ENCODE measurements around the gene HGFAC.

The HGFAC gene

GRCh38 chr4:3461515-3462291 is 19.9 kb downstream of the HGFAC start:
- TF ChIP-seq, protein P1, sequence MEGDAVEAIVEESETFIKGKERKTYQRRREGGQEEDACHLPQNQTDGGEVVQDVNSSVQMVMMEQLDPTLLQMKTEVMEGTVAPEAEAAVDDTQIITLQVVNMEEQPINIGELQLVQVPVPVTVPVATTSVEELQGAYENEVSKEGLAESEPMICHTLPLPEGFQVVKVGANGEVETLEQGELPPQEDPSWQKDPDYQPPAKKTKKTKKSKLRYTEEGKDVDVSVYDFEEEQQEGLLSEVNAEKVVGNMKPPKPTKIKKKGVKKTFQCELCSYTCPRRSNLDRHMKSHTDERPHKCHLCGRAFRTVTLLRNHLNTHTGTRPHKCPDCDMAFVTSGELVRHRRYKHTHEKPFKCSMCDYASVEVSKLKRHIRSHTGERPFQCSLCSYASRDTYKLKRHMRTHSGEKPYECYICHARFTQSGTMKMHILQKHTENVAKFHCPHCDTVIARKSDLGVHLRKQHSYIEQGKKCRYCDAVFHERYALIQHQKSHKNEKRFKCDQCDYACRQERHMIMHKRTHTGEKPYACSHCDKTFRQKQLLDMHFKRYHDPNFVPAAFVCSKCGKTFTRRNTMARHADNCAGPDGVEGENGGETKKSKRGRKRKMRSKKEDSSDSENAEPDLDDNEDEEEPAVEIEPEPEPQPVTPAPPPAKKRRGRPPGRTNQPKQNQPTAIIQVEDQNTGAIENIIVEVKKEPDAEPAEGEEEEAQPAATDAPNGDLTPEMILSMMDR (IDR thresholded peaks at IDR 0.05; ENCODE audit: insufficient read depth, low read length, poor library complexity, severe bottlenecking) = no peak
- Histone ChIP-seq H3K4me3 (replicated peaks; ENCODE audit: low read depth, low read length) (no peak overlapping the region), H3K27me3 (replicated peaks; ENCODE audit: control insufficient read depth, insufficient read depth, low read length) (no peaks in the 10 kb centered on the region; the same call in none of the 2 replicates), H3K36me3 (ENCODE audit: control insufficient read depth, insufficient read depth, low read length) (no peaks in the 10 kb centered on the region)
- no peak for DNase-seq (ENCODE audit: extremely low read depth, insufficient read length)

GRCh38 chr4:3462321-3462789 is 20.6 kb downstream of the HGFAC start:
- no peak for DNase-seq (ENCODE audit: extremely low read depth, insufficient read length)
- TF ChIP-seq, protein P1 (IDR thresholded peaks at IDR 0.05; ENCODE audit: insufficient read depth, low read length, poor library complexity, severe bottlenecking) = no peak
- Histone ChIP-seq H3K27me3 (replicated peaks; ENCODE audit: control insufficient read depth, insufficient read depth, low read length) (no peaks in the 10 kb centered on the region; the same call in none of the 2 replicates), H3K4me3 (replicated peaks; ENCODE audit: low read depth, low read length) (no peak overlapping the region), H3K36me3 (ENCODE audit: control insufficient read depth, insufficient read depth, low read length) (no peaks in the 10 kb centered on the region)

GRCh38 chr4:3462790-3463415 is 21.1 kb downstream of the HGFAC start, which contains the start of gene DOK7:
Gene DOK7, plus strand, starts transcription at chr4:3463306. Its CDS starts 70 bp downstream, at chr4:3463376.
- TF ChIP-seq, protein P1 (IDR thresholded peaks at IDR 0.05; ENCODE audit: insufficient read depth, low read length, poor library complexity, severe bottlenecking) = no peak
- DNase-seq (ENCODE audit: extremely low read depth, insufficient read length) = no peak
- H3K36me3 ChIP-seq (ENCODE audit: control insufficient read depth, insufficient read depth, low read length) = no peaks in the 10 kb centered on the region
- no peaks in the 10 kb centered on the region; the same call in none of the 2 replicates for H3K27me3 ChIP-seq (replicated peaks; ENCODE audit: control insufficient read depth, insufficient read depth, low read length)
- no peak within 1 kb of the TSS for H3K4me3 ChIP-seq (replicated peaks; ENCODE audit: low read depth, low read length)

GRCh38 chr4:3463556-3464348 is 22.0 kb downstream of the HGFAC start:
- Histone ChIP-seq H3K4me3 (replicated peaks; ENCODE audit: low read depth, low read length) (no peak overlapping the region), H3K27me3 (replicated peaks; ENCODE audit: control insufficient read depth, insufficient read depth, low read length) (no peaks in the 10 kb centered on the region; the same call in none of the 2 replicates), H3K36me3 (ENCODE audit: control insufficient read depth, insufficient read depth, low read length) (no peaks in the 10 kb centered on the region)
- TF ChIP-seq, protein P1 (IDR thresholded peaks at IDR 0.05; ENCODE audit: insufficient read depth, low read length, poor library complexity, severe bottlenecking) = no peak
- DNase-seq (ENCODE audit: extremely low read depth, insufficient read length) = no peak

DNA sequence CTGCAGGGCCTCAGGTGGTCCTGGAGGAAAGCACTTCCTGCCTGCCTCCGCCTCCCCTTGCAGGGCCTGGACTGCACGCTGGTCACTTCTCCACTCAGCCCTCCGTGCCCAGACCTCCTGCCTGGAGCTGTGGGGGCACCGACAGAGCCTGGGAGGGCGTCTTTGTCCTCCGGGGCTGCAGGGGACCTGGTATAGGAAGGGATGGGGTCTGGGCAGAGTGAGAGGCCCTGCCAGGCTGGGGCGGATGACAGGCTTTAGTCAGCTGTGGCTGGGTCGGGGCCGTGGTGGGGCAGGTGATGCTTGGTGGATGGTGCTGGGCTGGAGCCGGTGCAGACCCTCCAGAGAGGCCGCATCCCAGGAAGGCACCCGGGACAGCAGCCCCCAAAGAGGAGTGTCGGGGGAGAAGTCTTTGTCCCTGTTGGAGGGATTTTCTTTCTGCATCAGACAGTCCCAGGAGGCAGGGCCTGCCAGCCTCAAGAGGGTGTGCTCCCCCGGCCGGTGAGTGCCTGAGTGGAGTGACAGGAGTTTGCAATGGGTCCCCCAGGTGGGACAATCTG is 22.7 kb downstream of the HGFAC start:
- TF ChIP-seq, protein P1 (IDR thresholded peaks at IDR 0.05; ENCODE audit: insufficient read depth, low read length, poor library complexity, severe bottlenecking) = no peak
- DNase-seq (ENCODE audit: extremely low read depth, insufficient read length) = no peak
- Histone ChIP-seq H3K4me3 (replicated peaks; ENCODE audit: low read depth, low read length) (no peak overlapping the region), H3K36me3 (ENCODE audit: control insufficient read depth, insufficient read depth, low read length) (no peaks in the 10 kb centered on the region), H3K27me3 (replicated peaks; ENCODE audit: control insufficient read depth, insufficient read depth, low read length) (no peaks in the 10 kb centered on the region; the same call in none of the 2 replicates)
